GM21390 (cell line): ENCODE data around the gene AVPR1B.

Experiments
- ATAC-seq: cut with Tn5 transposase; IDR thresholded peaks from one replicate; pipeline ENCODE4 v1.9.1; 2021; ENCODE audit not compliant: unreplicated experiment

Gene AVPR1B

GRCh38 chr1:206114692-206115640, 2.2 kb downstream of the AVPR1B start:
- ATAC-seq = no peak

GRCh38 chr1:206112600-206113301, 4.4 kb downstream of the AVPR1B start:
- no peak for ATAC-seq

- ATAC-seq = no peak
Observed at GRCh38 chr1:206111271-206111927, 5.8 kb downstream of the AVPR1B start.

- no peak for ATAC-seq
Observed at GRCh38 chr1:206110820-206111219, 6.4 kb downstream of the AVPR1B start.

- ATAC-seq = no peak
Observed at GRCh38 chr1:206110161-206110560, 7.0 kb downstream of the AVPR1B start.

- no peak for ATAC-seq
Observed at GRCh38 chr1:206109718-206110117, 7.5 kb downstream of the AVPR1B start.

- no peak for ATAC-seq
Observed at GRCh38 chr1:206108635-206109034, 8.6 kb downstream of the AVPR1B start.

GRCh38 chr1:206107168-206107544, 10.0 kb downstream of the AVPR1B start:
- no peak for ATAC-seq

- no peak for ATAC-seq
Observed at GRCh38 chr1:206106328-206107167, 10.6 kb downstream of the AVPR1B start.

GRCh38 chr1:206105464-206105995, 11.7 kb downstream of the AVPR1B start:
- ATAC-seq = no peak

- ATAC-seq = no peak
Observed at GRCh38 chr1:206103979-206104378, 13.2 kb downstream of the AVPR1B start.

GRCh38 chr1:206102292-206102936, 14.8 kb downstream of the AVPR1B start:
- ATAC-seq = no peak

GRCh38 chr1:206101351-206102045, 15.7 kb downstream of the AVPR1B start:
- no peak for ATAC-seq

GRCh38 chr1:206100226-206100815, 16.9 kb downstream of the AVPR1B start:
- no peak for ATAC-seq

GRCh38 chr1:206098242-206098919, 18.8 kb downstream of the AVPR1B start:
- no peak for ATAC-seq

- ATAC-seq = no peak
Observed at GRCh38 chr1:206097381-206097780, 19.8 kb downstream of the AVPR1B start.

- no peak for ATAC-seq
Observed at GRCh38 chr1:206094024-206094423, 23.2 kb downstream of the AVPR1B start.

GRCh38 chr1:206089341-206089740, 27.8 kb downstream of the AVPR1B start:
- no peak for ATAC-seq
